KMS-11 (cell line): ENCODE results near the gene GTF3A.

Experiments used
- H2AFZ ChIP-seq: fragments of 200-600 bp; sonication (generic); 2 replicates; pipeline ENCODE4 v1.6.1; 2016; ENCODE audit warnings: antibody characterized with exemption, mixed run types, low read depth
- H3K27ac ChIP-seq: fragments of 200-600 bp; sonication (generic); 2 replicates; pipeline ENCODE4 v1.6.1; 2016; ENCODE audit warnings: mild to moderate bottlenecking, mixed run types
- H3K27me3 ChIP-seq: fragments of 200-600 bp; sonication (generic); 2 replicates; pipeline ENCODE4 v1.6.1; 2017; ENCODE audit warnings: mild to moderate bottlenecking, low read depth, mixed run types, moderate library complexity; ENCODE audit not compliant: insufficient read depth
- H3K36me3 ChIP-seq: fragments of 200-600 bp; sonication (generic); 2 replicates; pipeline ENCODE4 v1.6.1; 2017; ENCODE audit warnings: mild to moderate bottlenecking, mixed run types; ENCODE audit not compliant: insufficient read depth
- H3K4me1 ChIP-seq: fragments of 200-600 bp; sonication (generic); 2 replicates; pipeline ENCODE4 v1.6.1; 2016; ENCODE audit warnings: mild to moderate bottlenecking, low read depth, mixed run types; ENCODE audit not compliant: poor library complexity, severe bottlenecking
- H3K4me2 ChIP-seq: fragments of 200-600 bp; sonication (generic); 2 replicates; pipeline ENCODE4 v1.7.0; 2016; ENCODE audit warnings: mild to moderate bottlenecking, mixed run types
- H3K4me3 ChIP-seq: fragments of 200-600 bp; sonication (generic); IDR thresholded peaks from 2 replicates; pipeline ENCODE4 v1.6.1; 2017; ENCODE audit warnings: low read depth, low read length, mixed read lengths; ENCODE audit not compliant: insufficient read depth
- H3K79me2 ChIP-seq: fragments of 200-600 bp; sonication (generic); 2 replicates; pipeline ENCODE4 v1.6.1; 2016; ENCODE audit warnings: low read depth, mixed run types; ENCODE audit not compliant: insufficient read depth
- H3K9ac ChIP-seq: fragments of 200-600 bp; sonication (generic); 2 replicates; pipeline ENCODE4 v1.6.1; 2016; ENCODE audit warnings: mild to moderate bottlenecking, mixed run types
- H4K20me1 ChIP-seq: fragments of 200-600 bp; sonication (generic); 2 replicates; pipeline ENCODE4 v1.6.1; 2016; ENCODE audit warnings: mild to moderate bottlenecking, mixed run types; ENCODE audit not compliant: insufficient read depth
- CTCF ChIP-seq: fragments of 200-600 bp; sonication (generic); conservative IDR thresholded peaks from 2 replicates; pipeline ENCODE4 v1.6.1; 2017; ENCODE audit warnings: low read depth, mild to moderate bottlenecking, antibody characterized with exemption, low read length, moderate library complexity, mixed read lengths

GTF3A gene

GRCh38 chr13:27425158-27425917, 919 bp downstream of the GTF3A start:
- Histone ChIP-seq H3K79me2 (peaks cover 35% of the 10 kb centered on the region), H3K4me2 (peak overlapping the region; percentile 86), H2AFZ (peak overlapping the region; percentile 38; the same call in 1 of the 2 replicates), H4K20me1 (no peaks in the 10 kb centered on the region), H3K4me1 (peaks cover 8% of the 10 kb centered on the region), H3K9ac (peak overlapping the region; percentile 97), H3K27ac (peak overlapping the region; percentile 86), H3K36me3 (no peaks in the 10 kb centered on the region; the same call in 1 of the 2 replicates), H3K4me3 (peak overlapping the region; percentile 46), H3K27me3 (no peaks in the 10 kb centered on the region)
- no peak for TF ChIP-seq CTCF

- H3K27ac ChIP-seq = peak overlapping the region; percentile 86
- H3K9ac ChIP-seq = peak overlapping the region; percentile 97; the same call in 1 of the 2 replicates
- peaks cover 8% of the 10 kb centered on the region for H3K4me1 ChIP-seq
- no peaks in the 10 kb centered on the region for H4K20me1 ChIP-seq
- no peaks in the 10 kb centered on the region for H3K27me3 ChIP-seq
- H3K79me2 ChIP-seq = peaks cover 35% of the 10 kb centered on the region
- peak; percentile 48 for TF ChIP-seq CTCF
- no peak overlapping the region for H2AFZ ChIP-seq
- H3K36me3 ChIP-seq = no peaks in the 10 kb centered on the region; the same call in 1 of the 2 replicates
- H3K4me2 ChIP-seq = peak overlapping the region; percentile 86
- H3K4me3 ChIP-seq = peak overlapping the region; percentile 46
Measured at GRCh38 chr13:27425918-27426630, 1.7 kb downstream of the GTF3A start.

- Histone ChIP-seq H4K20me1 (no peaks in the 10 kb centered on the region), H3K79me2 (peaks cover 35% of the 10 kb centered on the region), H3K27me3 (no peaks in the 10 kb centered on the region), H3K36me3 (no peaks in the 10 kb centered on the region; the same call in 1 of the 2 replicates), H3K4me1 (peaks cover 8% of the 10 kb centered on the region), H2AFZ (no peak overlapping the region), H3K4me2 (no peak overlapping the region), H3K4me3 (no peak overlapping the region), H3K27ac (no peak overlapping the region), H3K9ac (no peak overlapping the region)
- TF ChIP-seq CTCF = no peak
Measured at GRCh38 chr13:27427641-27428040, 3.2 kb downstream of the GTF3A start.

DNA sequence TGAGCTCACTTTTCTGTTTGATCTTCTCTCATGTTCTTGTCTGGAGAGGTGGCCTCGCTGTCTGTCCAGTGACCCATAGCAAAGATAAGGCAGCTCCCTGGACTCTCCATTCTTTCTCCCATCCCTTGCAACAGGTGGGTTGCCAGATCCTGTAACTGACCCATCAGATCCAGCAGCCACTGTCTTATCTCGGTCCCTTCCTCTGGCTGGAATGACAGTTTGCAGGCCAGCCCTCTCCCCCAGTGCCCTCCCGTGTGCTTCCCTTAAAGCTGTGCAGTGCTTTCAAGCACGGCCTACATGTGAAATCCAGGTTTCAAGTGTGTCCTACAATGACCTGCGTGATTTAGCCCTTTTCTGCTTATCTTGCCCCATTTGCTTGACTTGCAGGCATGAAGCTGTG, 3.7 kb downstream of the GTF3A start:
- H3K4me3 ChIP-seq = no peak overlapping the region
- TF ChIP-seq CTCF = no peak
- H3K79me2 ChIP-seq = peaks cover 35% of the 10 kb centered on the region
- no peak overlapping the region for H3K9ac ChIP-seq
- H3K27ac ChIP-seq = no peak overlapping the region
- H4K20me1 ChIP-seq = no peaks in the 10 kb centered on the region
- H3K4me1 ChIP-seq = peaks cover 8% of the 10 kb centered on the region
- H2AFZ ChIP-seq = no peak overlapping the region
- H3K36me3 ChIP-seq = no peaks in the 10 kb centered on the region; the same call in 1 of the 2 replicates
- H3K27me3 ChIP-seq = no peaks in the 10 kb centered on the region
- H3K4me2 ChIP-seq = no peak overlapping the region
